HepG2 (cell line): ENCODE results near the gene ATF6. TPM values are rescaled to one million over a fixed set of nuclear protein-coding genes. Genes with fewer than 3 reads are reported as not detected.

Experiments used
- ATAC-seq: fragments of 200-7000 bp; cut with Tn5 transposase; 3 replicates; pipeline ENCODE4 v1.9.1; 2020; ENCODE audit warnings: mild to moderate bottlenecking, moderate library complexity
- BruUV-seq: library from RNA; stranded (reverse); fragments of 400-500 nt; replicated peaks from 2 replicates; lab custom pipeline; 2021; lab: Mats Ljungman, UMichigan
- CTCF ChIA-PET: fragments of 300-600 bp; formaldehyde crosslinking; extraction: SDS; loops from one replicate; lab custom pipeline; 2021; ENCODE audit warnings: low total read pairs, inconsistent platforms, low intra/inter-chr PET ratio; lab: Yijun Ruan, JAX
- POLR2A ChIA-PET: fragments of 350-600 bp; sonication (Branson Sonifier 250); formaldehyde crosslinking; loops from one replicate; lab custom pipeline; 2020; ENCODE audit warnings: antibody characterized with exemption, inconsistent platforms; lab: Yijun Ruan, JAX
- DNase-seq: peaks from one replicate; pipeline ENCODE4 v3.0.0-alpha.2; 2015; ENCODE audit warnings: low spot score
- FAIRE-seq: peaks from 3 replicates; lab custom pipeline; 2011; peaks lifted over from hg19 to GRCh38; lab: Jason Lieb, UNC
- H2AFZ ChIP-seq: one replicate; pipeline ENCODE4 v1.6.1; 2011; ENCODE audit warnings: low read length, inconsistent platforms
- H3K27ac ChIP-seq: fragments of 300-600 bp; 3 replicates; pipeline ENCODE4 v1.8.0; 2011; ENCODE audit warnings: mixed run types, mild to moderate bottlenecking, mixed read lengths, low read length, inconsistent platforms; ENCODE audit not compliant: insufficient read depth; ENCODE audit errors: extremely low read length
- H3K27me3 ChIP-seq, 2 experiments: fragments of 200-600 bp in 1 of 2; 2 replicates in 1 of 2; 3 replicates in 1 of 2; pipeline versions ENCODE4 v1.6.0 to v1.8.0; 2011; ENCODE audit warnings: low read length in 2 of 2, mild to moderate bottlenecking in 2 of 2, moderate library complexity in 2 of 2, inconsistent platforms in 1 of 2; ENCODE audit not compliant: insufficient read depth in 2 of 2, control insufficient read depth in 1 of 2
- H3K36me3 ChIP-seq, 2 experiments: fragments of 200-600 bp in 1 of 2; replicated peaks in 1 of 2; 2 replicates in 1 of 2; 3 replicates in 1 of 2; pipeline versions ENCODE4 v1.5.1 to v1.8.0; 2011; ENCODE audit warnings: low read length in 2 of 2, inconsistent platforms in 1 of 2; ENCODE audit not compliant: insufficient read depth in 2 of 2, control insufficient read depth in 1 of 2
- H3K4me1 ChIP-seq: 2 replicates; pipeline ENCODE4 v1.5.1; 2012; ENCODE audit warnings: low read length, inconsistent platforms; ENCODE audit not compliant: insufficient read depth
- H3K4me2 ChIP-seq: 2 replicates; pipeline ENCODE4 v1.6.0; 2011; ENCODE audit warnings: low read depth, low read length, inconsistent platforms
- H3K4me3 ChIP-seq, 3 experiments: fragments of 200-600 bp in 1 of 3; sonication (generic), shearing (Covaris generic) in 1 of 3; replicated peaks in 1 of 3; 2 replicates each; pipeline ENCODE4 v1.5.1; 2011 to 2016; ENCODE audit warnings: low read length in 3 of 3, inconsistent platforms in 2 of 3, low read depth in 2 of 3, mild to moderate bottlenecking in 2 of 3, control low read depth in 1 of 3, mixed read lengths in 1 of 3; ENCODE audit not compliant: insufficient read depth in 1 of 3
- H3K79me2 ChIP-seq: one replicate; pipeline ENCODE4 v1.6.1; 2011; ENCODE audit warnings: low read length, inconsistent platforms; ENCODE audit not compliant: insufficient read depth
- H3K9ac ChIP-seq: 2 replicates; pipeline ENCODE4 v1.6.0; 2011; ENCODE audit warnings: mild to moderate bottlenecking, low read depth, low read length, inconsistent platforms; ENCODE audit not compliant: insufficient read depth
- H3K9me3 ChIP-seq: 2 replicates; pipeline ENCODE4 v1.5.1; 2012; ENCODE audit warnings: mild to moderate bottlenecking, low read length
- H4K20me1 ChIP-seq: 2 replicates; pipeline ENCODE4 v1.6.0; 2011; ENCODE audit warnings: inconsistent platforms, mild to moderate bottlenecking, low read length, moderate library complexity; ENCODE audit not compliant: insufficient read depth
- ESRRA ChIP-seq: sonication (generic); formaldehyde crosslinking; IDR thresholded peaks from 2 replicates; pipeline ENCODE4 v1.5.1; 2020; ENCODE audit warnings: mild to moderate bottlenecking, low read depth, missing genetic modification reagents
- HDAC1 ChIP-seq: sonication (generic); formaldehyde crosslinking; IDR thresholded peaks from 2 replicates; pipeline ENCODE4 v1.5.1; 2020; ENCODE audit warnings: mild to moderate bottlenecking, missing genetic modification reagents
- HES4 ChIP-seq: sonication (generic); formaldehyde crosslinking; IDR thresholded peaks from 2 replicates; pipeline ENCODE4 v1.9.0; 2021; ENCODE audit warnings: mild to moderate bottlenecking, missing genetic modification reagents, borderline replicate concordance
- KDM3A ChIP-seq: IDR thresholded peaks from 2 replicates; pipeline ENCODE4 v1.6.1; 2018; ENCODE audit warnings: low read depth, missing compliant biosample characterization
- NR2F6 ChIP-seq, 2 experiments: IDR thresholded peaks; 2 replicates each; pipeline ENCODE4 v1.6.1; 2016; ENCODE audit warnings: antibody characterized with exemption in 1 of 2, mild to moderate bottlenecking in 1 of 2
- PRMT3 ChIP-seq: sonication (generic); formaldehyde crosslinking; IDR thresholded peaks from 2 replicates; pipeline ENCODE4 v1.8.1; 2022; ENCODE audit warnings: low read depth, mild to moderate bottlenecking, moderate library complexity, missing genetic modification reagents, borderline replicate concordance
- RAD21 ChIP-seq: fragments of 450-650 bp; formaldehyde crosslinking; IDR thresholded peaks from 2 replicates; pipeline ENCODE4 v1.5.0; 2020; ENCODE audit warnings: mild to moderate bottlenecking
- SMAD3 ChIP-seq: sonication (generic); formaldehyde crosslinking; IDR thresholded peaks from 2 replicates; pipeline ENCODE4 v1.4.0; 2020; ENCODE audit warnings: missing genetic modification reagents
- YEATS2 ChIP-seq: sonication (generic); formaldehyde crosslinking; IDR thresholded peaks from 2 replicates; pipeline ENCODE4 v1.4.0; 2020; ENCODE audit warnings: missing genetic modification reagents, borderline replicate concordance
- ZKSCAN5 ChIP-seq: sonication (generic); formaldehyde crosslinking; IDR thresholded peaks from 2 replicates; pipeline ENCODE4 v1.5.1; 2020; ENCODE audit warnings: mild to moderate bottlenecking, missing genetic modification reagents
- ZNF12 ChIP-seq: sonication (generic); formaldehyde crosslinking; IDR thresholded peaks from 2 replicates; pipeline ENCODE4 v1.5.0; 2020; ENCODE audit warnings: missing genetic modification reagents
- ZNF709 ChIP-seq: sonication (generic); formaldehyde crosslinking; IDR thresholded peaks from 2 replicates; pipeline ENCODE4 v1.5.0; 2020; ENCODE audit warnings: mild to moderate bottlenecking, missing genetic modification reagents
- WGBS: methylation state at CpG from one replicate; pipeline ENCODE4 v1.1.6; 2017; ENCODE audit warnings: low lambda C conversion rate; 5-methylcytosine and 5-hydroxymethylcytosine counted together
- in situ Hi-C: cut with HindIII; loops from 2 replicates; pipeline ENCODE4 v1.10.0; 2017; ENCODE audit warnings: low pct_unique_long_range_greater_than_20kb; ENCODE audit not compliant: extremely low pct_ligation_motif_present
- intact Hi-C: fragments of 100-400 bp; cut with micrococcal nuclease; formaldehyde crosslinking; loops from one replicate; pipeline ENCODE4 v1.10.0; 2022; ENCODE audit not compliant: unreplicated experiment
- polyA plus RNA-seq, 8 experiments: library from polyadenylated mRNA; depleted of rRNA in 3 of 8; stranded (reverse) in 7 of 8; unstranded in 1 of 8; fragments of >200 nt; fragmentation: Illumina TruSeq in 4 of 8; extraction: Trizol in 4 of 8; gene quantifications; 2 replicates each; pipeline versions ENCODE4 v1.2.1 to v1.2.3, GENCODE V29; 2011 to 2016; ENCODE audit warnings: low read depth in 4 of 8, missing spikeins in 1 of 8, mixed read lengths in 1 of 8; ENCODE audit not compliant: insufficient read depth in 1 of 8
- total RNA-seq, 5 experiments: library from RNA; depleted of rRNA; stranded (reverse); fragments of >200 nt; fragmentation: Illumina TruSeq; extraction: Trizol; gene quantifications; 2 replicates each; pipeline ENCODE4 v1.2.3, GENCODE V29; 2016; ENCODE audit warnings: low read depth in 1 of 5
- TF ChIP-seq, protein P1 (sequence below): sonication (generic); formaldehyde crosslinking; IDR thresholded peaks from 2 replicates; pipeline ENCODE4 v1.4.0; 2020; ENCODE audit warnings: missing genetic modification reagents
- TF ChIP-seq, protein P2 (sequence below): sonication (generic); formaldehyde crosslinking; IDR thresholded peaks from 2 replicates; pipeline ENCODE4 v1.9.0; 2021; ENCODE audit warnings: missing genetic modification reagents, borderline replicate concordance
- TF ChIP-seq, protein P3 (sequence below): sonication (generic); formaldehyde crosslinking; IDR thresholded peaks from 2 replicates; pipeline ENCODE4 v1.5.1; 2020; ENCODE audit warnings: mild to moderate bottlenecking, missing genetic modification reagents, borderline replicate concordance
- TF ChIP-seq, protein P4 (sequence below): sonication (generic); formaldehyde crosslinking; IDR thresholded peaks from 2 replicates; pipeline ENCODE4 v1.4.0; 2020; ENCODE audit warnings: missing genetic modification reagents
- TF ChIP-seq, protein P5 (sequence below): sonication (generic); formaldehyde crosslinking; IDR thresholded peaks from 2 replicates; pipeline ENCODE4 v1.4.0; 2020; ENCODE audit warnings: missing genetic modification reagents
- TF ChIP-seq, protein P6 (sequence below): sonication (generic); formaldehyde crosslinking; IDR thresholded peaks from 2 replicates; pipeline ENCODE4 v1.4.0; 2020; ENCODE audit warnings: missing genetic modification reagents

Gene ATF6
- total and polyA plus RNA-seq, 2 of the 13 experiments (the other 11 are each of a cell fraction or from before 2014, with no cell fraction given), result 13.2 to 14.5 TPM

DNA sequence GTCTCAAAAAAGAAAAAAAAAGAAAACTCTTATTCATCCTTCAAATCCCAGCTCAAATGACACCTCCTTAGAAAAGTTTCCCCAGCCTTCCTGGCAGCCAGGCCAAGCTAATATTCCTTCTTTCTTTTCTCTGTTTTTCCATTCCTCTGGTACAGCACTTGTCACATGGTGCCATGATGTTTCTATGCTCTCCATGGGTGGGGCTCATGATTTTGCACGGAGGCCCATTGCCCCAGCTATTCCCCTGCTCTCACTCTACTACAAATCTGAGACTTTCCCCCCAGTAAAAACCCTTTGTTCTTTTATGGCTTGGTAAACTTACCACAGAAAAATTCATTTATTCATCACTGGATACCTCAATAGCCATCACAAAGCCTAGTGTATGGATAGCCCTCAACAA is 231.0 kb downstream of the ATF6 start:
- in situ Hi-C loops (no loop called here), intact Hi-C loops (no loop called here)
- H3K79me2 ChIP-seq, result no peaks in the 10 kb centered on the region
- 0% methylated on average over 1 of the region's 1 CpG for WGBS
- POLR2A ChIA-PET, result no interaction called here
- H3K9me3 ChIP-seq, result no peaks in the 10 kb centered on the region
- DNase-seq (no peak), FAIRE-seq (no peak), ATAC-seq (no peak)
- no peaks in the 10 kb centered on the region for H4K20me1 ChIP-seq
- CTCF ChIA-PET, result no interaction called here
- no TSS peak for BruUV-seq
- no peak for TF ChIP-seq SMAD3 (CRISPR knock-in tag)
- no peak for TF ChIP-seq ZNF709 (CRISPR knock-in tag)
- TF ChIP-seq, protein P1, sequence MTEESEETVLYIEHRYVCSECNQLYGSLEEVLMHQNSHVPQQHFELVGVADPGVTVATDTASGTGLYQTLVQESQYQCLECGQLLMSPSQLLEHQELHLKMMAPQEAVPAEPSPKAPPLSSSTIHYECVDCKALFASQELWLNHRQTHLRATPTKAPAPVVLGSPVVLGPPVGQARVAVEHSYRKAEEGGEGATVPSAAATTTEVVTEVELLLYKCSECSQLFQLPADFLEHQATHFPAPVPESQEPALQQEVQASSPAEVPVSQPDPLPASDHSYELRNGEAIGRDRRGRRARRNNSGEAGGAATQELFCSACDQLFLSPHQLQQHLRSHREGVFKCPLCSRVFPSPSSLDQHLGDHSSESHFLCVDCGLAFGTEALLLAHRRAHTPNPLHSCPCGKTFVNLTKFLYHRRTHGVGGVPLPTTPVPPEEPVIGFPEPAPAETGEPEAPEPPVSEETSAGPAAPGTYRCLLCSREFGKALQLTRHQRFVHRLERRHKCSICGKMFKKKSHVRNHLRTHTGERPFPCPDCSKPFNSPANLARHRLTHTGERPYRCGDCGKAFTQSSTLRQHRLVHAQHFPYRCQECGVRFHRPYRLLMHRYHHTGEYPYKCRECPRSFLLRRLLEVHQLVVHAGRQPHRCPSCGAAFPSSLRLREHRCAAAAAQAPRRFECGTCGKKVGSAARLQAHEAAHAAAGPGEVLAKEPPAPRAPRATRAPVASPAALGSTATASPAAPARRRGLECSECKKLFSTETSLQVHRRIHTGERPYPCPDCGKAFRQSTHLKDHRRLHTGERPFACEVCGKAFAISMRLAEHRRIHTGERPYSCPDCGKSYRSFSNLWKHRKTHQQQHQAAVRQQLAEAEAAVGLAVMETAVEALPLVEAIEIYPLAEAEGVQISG (CRISPR knock-in tag), result no peak
- TF ChIP-seq, protein P2, sequence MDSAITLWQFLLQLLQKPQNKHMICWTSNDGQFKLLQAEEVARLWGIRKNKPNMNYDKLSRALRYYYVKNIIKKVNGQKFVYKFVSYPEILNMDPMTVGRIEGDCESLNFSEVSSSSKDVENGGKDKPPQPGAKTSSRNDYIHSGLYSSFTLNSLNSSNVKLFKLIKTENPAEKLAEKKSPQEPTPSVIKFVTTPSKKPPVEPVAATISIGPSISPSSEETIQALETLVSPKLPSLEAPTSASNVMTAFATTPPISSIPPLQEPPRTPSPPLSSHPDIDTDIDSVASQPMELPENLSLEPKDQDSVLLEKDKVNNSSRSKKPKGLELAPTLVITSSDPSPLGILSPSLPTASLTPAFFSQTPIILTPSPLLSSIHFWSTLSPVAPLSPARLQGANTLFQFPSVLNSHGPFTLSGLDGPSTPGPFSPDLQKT, result no peak
- no peak for TF ChIP-seq YEATS2 (CRISPR knock-in tag)
- TF ChIP-seq, protein P3, sequence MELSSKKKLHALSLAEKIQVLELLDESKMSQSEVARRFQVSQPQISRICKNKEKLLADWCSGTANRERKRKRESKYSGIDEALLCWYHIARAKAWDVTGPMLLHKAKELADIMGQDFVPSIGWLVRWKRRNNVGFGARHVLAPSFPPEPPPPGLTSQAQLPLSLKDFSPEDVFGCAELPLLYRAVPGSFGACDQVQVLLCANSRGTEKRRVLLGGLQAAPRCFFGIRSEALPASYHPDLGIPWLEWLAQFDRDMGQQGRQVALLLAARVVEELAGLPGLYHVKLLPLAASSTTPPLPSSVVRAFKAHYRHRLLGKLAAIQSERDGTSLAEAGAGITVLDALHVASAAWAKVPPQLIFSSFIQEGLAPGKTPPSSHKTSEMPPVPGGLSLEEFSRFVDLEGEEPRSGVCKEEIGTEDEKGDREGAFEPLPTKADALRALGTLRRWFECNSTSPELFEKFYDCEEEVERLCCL (CRISPR knock-in tag), result no peak
- TF ChIP-seq, protein P4, sequence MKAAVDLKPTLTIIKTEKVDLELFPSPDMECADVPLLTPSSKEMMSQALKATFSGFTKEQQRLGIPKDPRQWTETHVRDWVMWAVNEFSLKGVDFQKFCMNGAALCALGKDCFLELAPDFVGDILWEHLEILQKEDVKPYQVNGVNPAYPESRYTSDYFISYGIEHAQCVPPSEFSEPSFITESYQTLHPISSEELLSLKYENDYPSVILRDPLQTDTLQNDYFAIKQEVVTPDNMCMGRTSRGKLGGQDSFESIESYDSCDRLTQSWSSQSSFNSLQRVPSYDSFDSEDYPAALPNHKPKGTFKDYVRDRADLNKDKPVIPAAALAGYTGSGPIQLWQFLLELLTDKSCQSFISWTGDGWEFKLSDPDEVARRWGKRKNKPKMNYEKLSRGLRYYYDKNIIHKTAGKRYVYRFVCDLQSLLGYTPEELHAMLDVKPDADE, result no peak
- TF ChIP-seq KDM3A (CRISPR knock-in tag), result no peak
- TF ChIP-seq, protein P5, sequence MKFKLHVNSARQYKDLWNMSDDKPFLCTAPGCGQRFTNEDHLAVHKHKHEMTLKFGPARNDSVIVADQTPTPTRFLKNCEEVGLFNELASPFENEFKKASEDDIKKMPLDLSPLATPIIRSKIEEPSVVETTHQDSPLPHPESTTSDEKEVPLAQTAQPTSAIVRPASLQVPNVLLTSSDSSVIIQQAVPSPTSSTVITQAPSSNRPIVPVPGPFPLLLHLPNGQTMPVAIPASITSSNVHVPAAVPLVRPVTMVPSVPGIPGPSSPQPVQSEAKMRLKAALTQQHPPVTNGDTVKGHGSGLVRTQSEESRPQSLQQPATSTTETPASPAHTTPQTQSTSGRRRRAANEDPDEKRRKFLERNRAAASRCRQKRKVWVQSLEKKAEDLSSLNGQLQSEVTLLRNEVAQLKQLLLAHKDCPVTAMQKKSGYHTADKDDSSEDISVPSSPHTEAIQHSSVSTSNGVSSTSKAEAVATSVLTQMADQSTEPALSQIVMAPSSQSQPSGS (CRISPR knock-in tag), result no peak
- TF ChIP-seq PRMT3, result no peak
- TF ChIP-seq ESRRA, result no peak
- no peak for TF ChIP-seq RAD21 (CRISPR knock-in tag)
- TF ChIP-seq ZNF12 (CRISPR knock-in tag), result no peak
- TF ChIP-seq HDAC1 (CRISPR knock-in tag), result no peak
- no peak for TF ChIP-seq ZKSCAN5
- TF ChIP-seq, protein P6, sequence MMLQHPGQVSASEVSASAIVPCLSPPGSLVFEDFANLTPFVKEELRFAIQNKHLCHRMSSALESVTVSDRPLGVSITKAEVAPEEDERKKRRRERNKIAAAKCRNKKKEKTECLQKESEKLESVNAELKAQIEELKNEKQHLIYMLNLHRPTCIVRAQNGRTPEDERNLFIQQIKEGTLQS (CRISPR knock-in tag), result no peak
- no peak for TF ChIP-seq HES4
- no peak for TF ChIP-seq NR2F6 (IDR thresholded peaks at IDR 0.05)
- TF ChIP-seq NR2F6 (CRISPR knock-in tag; IDR thresholded peaks at IDR 0.05), result no peak
- H2AFZ ChIP-seq, result no peak overlapping the region
- H3K4me2 ChIP-seq, result no peak overlapping the region
- no peaks in the 10 kb centered on the region for H3K36me3 ChIP-seq
- peaks cover 1 to 19% of the 10 kb centered on the region in 2 experiments; a peak in 2 of 5 replicates for H3K27me3 ChIP-seq
- no peak overlapping the region for H3K9ac ChIP-seq
- H3K4me3 ChIP-seq, result no peak overlapping the region
- H3K4me1 ChIP-seq, result no peaks in the 10 kb centered on the region
- H3K27ac ChIP-seq, result no peak overlapping the region
